ENCODE results near the gene EXOSC5. TPM values are rescaled to one million over a fixed set of nuclear protein-coding genes. Genes with fewer than 3 reads are reported as not detected.
"Not testable (repeated sequence)": the region's sequence is repeated elsewhere in the genome, so short reads cannot be mapped to it uniquely, and the experiment has no call there.

Gene EXOSC5
- polyA plus RNA-seq, 3 donors, result 12.5 to 17.4 (median 14.3) TPM

- DNase-seq (ENCODE audit: low read depth in 3 of 3, low spot score in 2 of 3), result not testable (repeated sequence)
Measured at GRCh38 chr19:41408846-41409245, 11.7 kb upstream of the EXOSC5 start.

GRCh38 chr19:41408256-41408655 lies 11.1 kb upstream of the EXOSC5 start:
- DNase-seq (ENCODE audit: low read depth in 3 of 3, low spot score in 2 of 3), result no peak

GRCh38 chr19:41407271-41407670 lies 10.1 kb upstream of the EXOSC5 start:
- DNase-seq (ENCODE audit: low read depth in 3 of 3, low spot score in 2 of 3), result no peak

- DNase-seq (ENCODE audit: low read depth in 3 of 3, low spot score in 2 of 3), result no peak
Measured at GRCh38 chr19:41405776-41406175, 8.6 kb upstream of the EXOSC5 start.

- DNase-seq (ENCODE audit: low read depth in 3 of 3, low spot score in 2 of 3), result no peak
Measured at GRCh38 chr19:41403181-41403970, 6.2 kb upstream of the EXOSC5 start.

GRCh38 chr19:41402010-41402409 lies 4.9 kb upstream of the EXOSC5 start:
- no peak for DNase-seq (ENCODE audit: low read depth in 3 of 3, low spot score in 2 of 3)

- DNase-seq (ENCODE audit: low read depth in 3 of 3, low spot score in 2 of 3), result no peak
Measured at GRCh38 chr19:41401483-41401882, 4.3 kb upstream of the EXOSC5 start.

GRCh38 chr19:41399525-41399924 lies 2.4 kb upstream of the EXOSC5 start:
- no peak for DNase-seq (ENCODE audit: low read depth in 3 of 3, low spot score in 2 of 3)

- DNase-seq (ENCODE audit: low read depth in 3 of 3, low spot score in 2 of 3), result no peak
Measured at GRCh38 chr19:41399091-41399490, 1.9 kb upstream of the EXOSC5 start.

GRCh38 chr19:41398598-41398997 lies 1.4 kb upstream of the EXOSC5 start:
- no peak for DNase-seq (ENCODE audit: low read depth in 3 of 3, low spot score in 2 of 3)

- no peak for DNase-seq (ENCODE audit: low read depth in 3 of 3, low spot score in 2 of 3)
Measured at GRCh38 chr19:41398050-41398418, 875 bp upstream of the EXOSC5 start.

- DNase-seq (ENCODE audit: low read depth in 3 of 3, low spot score in 2 of 3), result no peak
Measured at GRCh38 chr19:41395355-41395754, 1.8 kb downstream of the EXOSC5 start.

- no peak for DNase-seq (ENCODE audit: low read depth in 3 of 3, low spot score in 2 of 3)
Measured at GRCh38 chr19:41392775-41393174, 4.4 kb downstream of the EXOSC5 start.

- DNase-seq (ENCODE audit: low read depth in 3 of 3, low spot score in 2 of 3), result no peak
Measured at GRCh38 chr19:41391618-41392017, 5.5 kb downstream of the EXOSC5 start.

GRCh38 chr19:41386442-41386841 lies 10.7 kb downstream of the EXOSC5 start:
- no peak for DNase-seq (ENCODE audit: low read depth in 3 of 3, low spot score in 2 of 3)

- no peak for DNase-seq (ENCODE audit: low read depth in 3 of 3, low spot score in 2 of 3)
Measured at GRCh38 chr19:41384351-41384750, 12.8 kb downstream of the EXOSC5 start.

GRCh38 chr19:41381536-41381935 lies 15.6 kb downstream of the EXOSC5 start:
- not testable (repeated sequence) for DNase-seq (ENCODE audit: low read depth in 3 of 3, low spot score in 2 of 3)

GRCh38 chr19:41377977-41378709 lies 19.0 kb downstream of the EXOSC5 start:
- DNase-seq (ENCODE audit: low read depth in 3 of 3, low spot score in 2 of 3), result no peak

GRCh38 chr19:41376998-41377365 lies 20.2 kb downstream of the EXOSC5 start:
- DNase-seq (ENCODE audit: low read depth in 3 of 3, low spot score in 2 of 3), result no peak

- no peak for DNase-seq (ENCODE audit: low read depth in 3 of 3, low spot score in 2 of 3)
Measured at GRCh38 chr19:41376241-41376997, 20.7 kb downstream of the EXOSC5 start, which contains the start of gene TMEM91. Gene TMEM91 (plus strand): TSS chr19:41376533. CDS start chr19:41378310, 1,777 bp downstream.

GRCh38 chr19:41373993-41374392 lies 23.2 kb downstream of the EXOSC5 start:
- DNase-seq (ENCODE audit: low read depth in 3 of 3, low spot score in 2 of 3), result no peak

Measured in right renal cortex interstitium (tissue), 3 donors.